Glomerular endothelial cell (primary cell): ENCODE data around the gene SLC16A1. TPM values are rescaled to one million over a fixed set of nuclear protein-coding genes. Genes with fewer than 3 reads are reported as not detected.
"Not testable (repeated sequence)": the region's sequence is repeated elsewhere in the genome, so short reads cannot be mapped to it uniquely, and the experiment has no call there.

Experiments used
- DNase-seq: peaks from one replicate; pipeline ENCODE4 v3.0.0-alpha.2; 2011; ENCODE audit warnings: low read depth, low spot score; ENCODE audit errors: extremely low read depth
- total RNA-seq: library from RNA; depleted of rRNA; stranded (reverse); fragments of >200 nt; gene quantifications from 2 replicates; pipeline ENCODE4 v1.2.3, GENCODE V29; 2015

SLC16A1 gene
- total RNA-seq, 1 donor from 2014 or later: 75.8 TPM

- DNase-seq: no peak
Observed at GRCh38 chr1:112927462-112927990, 28.5 kb downstream of the SLC16A1 start.

GRCh38 chr1:112926858-112927257 is 29.1 kb downstream of the SLC16A1 start:
- DNase-seq: no peak

GRCh38 chr1:112925015-112925414 is 31.0 kb downstream of the SLC16A1 start:
- DNase-seq: no peak

- DNase-seq: no peak
Observed at GRCh38 chr1:112923959-112924349, 32.0 kb downstream of the SLC16A1 start.

- DNase-seq: no peak
Observed at GRCh38 chr1:112923234-112923958, 32.6 kb downstream of the SLC16A1 start.

- no peak for DNase-seq
Observed at GRCh38 chr1:112911506-112912220, 44.3 kb downstream of the SLC16A1 start.

GRCh38 chr1:112909847-112910246 is 46.1 kb downstream of the SLC16A1 start:
- DNase-seq: no peak

- no peak for DNase-seq
Observed at GRCh38 chr1:112906150-112906698, 49.8 kb downstream of the SLC16A1 start.

- DNase-seq: no peak
Observed at GRCh38 chr1:112905395-112906149, 50.4 kb downstream of the SLC16A1 start.

GRCh38 chr1:112904831-112905261 is 51.1 kb downstream of the SLC16A1 start:
- no peak for DNase-seq

GRCh38 chr1:112904071-112904830 is 51.7 kb downstream of the SLC16A1 start:
- DNase-seq: no peak

GRCh38 chr1:112902221-112902620 is 53.8 kb downstream of the SLC16A1 start:
- DNase-seq: no peak

GRCh38 chr1:112901387-112901786 is 54.6 kb downstream of the SLC16A1 start:
- DNase-seq: no peak

GRCh38 chr1:112896783-112897182 is 59.2 kb downstream of the SLC16A1 start:
- DNase-seq: no peak

GRCh38 chr1:112894561-112895011 is 61.4 kb downstream of the SLC16A1 start:
- no peak for DNase-seq

GRCh38 chr1:112894010-112894292 is 62.0 kb downstream of the SLC16A1 start:
- DNase-seq: no peak

GRCh38 chr1:112893288-112894009 is 62.5 kb downstream of the SLC16A1 start:
- no peak for DNase-seq

- not testable (repeated sequence) for DNase-seq
Observed at GRCh38 chr1:112889906-112890305, 66.1 kb downstream of the SLC16A1 start.

- DNase-seq: no peak
Observed at GRCh38 chr1:112889052-112889768, 66.8 kb downstream of the SLC16A1 start.
